ENCODE measurements around the gene RYR2. TPM values are rescaled to one million over a fixed set of nuclear protein-coding genes. Genes with fewer than 3 reads are reported as not detected.

RYR2 gene
- total and polyA plus RNA-seq, 2 of the 8 experiments (the other 6 are each of a cell fraction or from before 2014, with no cell fraction given), result 1.3 to 4.4 TPM

DNA sequence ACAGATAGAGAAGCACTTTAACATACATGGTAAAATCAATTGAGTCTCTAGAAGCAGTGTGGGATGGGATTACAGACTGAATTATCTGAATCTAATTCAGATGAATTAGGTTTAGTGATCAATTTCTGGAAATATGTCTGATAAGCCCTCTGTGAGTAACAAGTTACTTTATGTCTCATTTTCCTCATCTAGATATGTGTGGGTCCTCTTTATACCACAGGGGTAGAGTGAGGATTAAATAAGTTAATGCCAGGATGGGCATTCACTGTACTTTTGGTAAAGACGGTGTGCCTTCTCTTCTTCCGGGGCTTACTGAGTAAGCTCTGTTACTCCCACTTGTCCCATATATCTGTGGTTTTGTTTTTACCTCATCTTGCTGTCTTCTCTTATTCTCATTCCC is 225.8 kb downstream of the RYR2 start:
- Histone ChIP-seq H4K5ac (ENCODE audit: insufficient read length, low read depth, low read length) (no peak overlapping the region), H2BK12ac (ENCODE audit: low read depth, low read length) (no peak overlapping the region), H3K4ac (replicated peaks; ENCODE audit: insufficient read length, low read depth, low read length) (no peak overlapping the region), H3K9me3 (ENCODE audit: insufficient read depth in 2 of 2, low read depth in 1 of 2, low read length in 1 of 2) (no peaks in the 10 kb centered on the region), H3K36me3 (ENCODE audit: control insufficient read depth in 2 of 4, insufficient read depth in 4 of 4, low read length in 3 of 4) (no peaks in the 10 kb centered on the region), H3K4me1 (replicated peaks in 1 of 4; ENCODE audit: control insufficient read depth in 3 of 4, insufficient read depth in 4 of 4, low read length in 3 of 4) (no peaks in the 10 kb centered on the region), H3K14ac (ENCODE audit: insufficient read length) (no peak overlapping the region), H2AK5ac (ENCODE audit: low read depth, low read length) (no peak overlapping the region), H4K20me1 (replicated peaks in 1 of 2; ENCODE audit: control insufficient read depth in 1 of 2, insufficient read depth in 2 of 2, low read length in 2 of 2) (no peaks in the 10 kb centered on the region), H2AFZ (ENCODE audit: low read length) (no peak overlapping the region), H3K9ac (replicated peaks in 1 of 4; ENCODE audit: extremely low read depth in 1 of 4, low read depth in 3 of 4, low read length in 3 of 4) (no peak overlapping the region), H3K56ac (replicated peaks; ENCODE audit: insufficient read length, low read depth, low read length) (no peak overlapping the region), H3K79me1 (ENCODE audit: low read depth, low read length) (no peaks in the 10 kb centered on the region; the same call in 1 of the 2 replicates), H2BK120ac (replicated peaks; ENCODE audit: low read depth, low read length) (no peak overlapping the region), H3K23ac (ENCODE audit: insufficient read length) (no peak overlapping the region), H3K4me2 (ENCODE audit: insufficient read depth in 1 of 2, low read depth in 2 of 2, low read length in 2 of 2) (no peak overlapping the region), H3K27me3 (replicated peaks in 1 of 4; ENCODE audit: control insufficient read depth in 3 of 4, extremely low read depth in 1 of 4, insufficient read depth in 3 of 4, low read length in 3 of 4) (no peaks in the 10 kb centered on the region), H3K18ac (ENCODE audit: extremely low read depth, low read length) (no peak overlapping the region), H3K79me2 (ENCODE audit: control insufficient read depth in 1 of 2, insufficient read depth in 2 of 2, low read length in 2 of 2) (no peaks in the 10 kb centered on the region), H3K23me2 (ENCODE audit: low read depth, low read length) (no peaks in the 10 kb centered on the region), H3K4me3 (ENCODE audit: extremely low read depth in 1 of 4, insufficient read depth in 2 of 4, low read depth in 3 of 4, low read length in 4 of 4) (no peak overlapping the region), H3K27ac (ENCODE audit: low read depth, low read length) (no peak overlapping the region), H4K8ac (ENCODE audit: extremely low read depth, insufficient read depth, low read length) (no peak overlapping the region), H4K91ac (replicated peaks; ENCODE audit: insufficient read length, low read length) (no peak overlapping the region), H2BK5ac (ENCODE audit: low read depth, low read length) (no peak overlapping the region), H2BK15ac (ENCODE audit: low read length) (no peak overlapping the region), H2BK20ac (ENCODE audit: low read length) (no peak overlapping the region)
- 92% methylated on average over 2 of the region's 2 CpGs; no CpG with 5 or more reads in 1 of the 2 experiments for WGBS, 2 experiments (ENCODE audit: extremely low coverage in 1 of 2, insufficient coverage in 1 of 2, insufficient read length in 1 of 2, insufficient replicate concordance in 2 of 2, low coverage in 1 of 2, low lambda C conversion rate in 2 of 2, missing lambda C conversion rate in 1 of 2)
- ChIA-PET CTCF (ENCODE audit: partially characterized antibody) (no interaction called here), POLR2A (ENCODE audit: partially characterized antibody) (interaction anchor here (0.6 kb wide), 1 partner anchor 39 kb away, joined by 3 read pairs; no protein-coding TSS in a partner anchor)
- DNase-seq (ENCODE audit: low read depth in 1 of 2, low spot score in 2 of 2) (no peak), FAIRE-seq (no peak)
- TF ChIP-seq, protein P1, sequence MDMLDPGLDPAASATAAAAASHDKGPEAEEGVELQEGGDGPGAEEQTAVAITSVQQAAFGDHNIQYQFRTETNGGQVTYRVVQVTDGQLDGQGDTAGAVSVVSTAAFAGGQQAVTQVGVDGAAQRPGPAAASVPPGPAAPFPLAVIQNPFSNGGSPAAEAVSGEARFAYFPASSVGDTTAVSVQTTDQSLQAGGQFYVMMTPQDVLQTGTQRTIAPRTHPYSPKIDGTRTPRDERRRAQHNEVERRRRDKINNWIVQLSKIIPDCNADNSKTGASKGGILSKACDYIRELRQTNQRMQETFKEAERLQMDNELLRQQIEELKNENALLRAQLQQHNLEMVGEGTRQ (IDR thresholded peaks at IDR 0.05; ENCODE audit: low read length), result no peak
- TF ChIP-seq PHF8 (conservative IDR thresholded peaks at IDR 0.05; ENCODE audit: low read depth, low read length), result no peak
